ENCODE results near the gene PDE4D. TPM values are rescaled to one million over a fixed set of nuclear protein-coding genes. Genes with fewer than 3 reads are reported as not detected.
"Not testable (repeated sequence)": the region's sequence is repeated elsewhere in the genome, so short reads cannot be mapped to it uniquely, and the experiment has no call there.

PDE4D gene
- total and polyA plus RNA-seq, 3 donors from 2014 or later = 7.8 to 13.9 (median 8.7) TPM

DNA sequence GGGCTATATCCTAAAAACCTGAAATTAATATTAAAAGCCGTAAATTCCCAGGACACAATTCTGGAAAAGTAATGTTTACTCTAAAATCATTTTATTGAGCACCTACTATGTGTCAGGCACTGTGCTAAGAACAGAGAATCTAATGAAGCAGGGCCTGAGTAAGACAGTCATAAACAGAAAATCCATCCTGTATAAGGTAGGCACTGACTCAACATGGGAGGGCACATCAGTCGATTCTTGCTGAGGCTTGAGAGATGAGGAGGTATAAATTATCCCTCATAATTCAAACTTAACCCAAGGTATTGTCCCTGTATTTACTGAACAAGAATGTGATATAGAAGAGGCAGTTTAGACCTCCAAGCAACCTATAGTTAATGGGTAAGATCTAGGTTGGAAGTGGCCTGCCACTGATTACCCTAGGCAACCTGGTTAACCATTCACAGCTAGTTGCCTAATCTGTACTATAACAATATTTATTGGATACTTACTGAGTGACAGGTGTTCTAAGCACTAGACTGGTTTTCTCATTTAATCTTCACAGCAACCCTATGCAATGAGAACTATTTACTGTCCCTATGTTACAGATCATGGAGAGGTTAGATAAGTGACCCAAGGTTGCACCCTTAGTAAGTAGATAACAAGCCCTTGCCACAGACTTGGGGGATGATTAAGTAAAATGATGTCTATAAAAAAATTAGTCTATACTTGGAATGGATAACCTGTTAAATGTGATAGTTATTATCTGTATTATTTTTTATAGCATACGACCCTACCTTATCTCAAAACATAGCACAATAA lies 317.7 kb downstream of the PDE4D start:
- Histone ChIP-seq H3K4me1 (no peaks in the 10 kb centered on the region), H3K4me3 (no peak overlapping the region), H3K9me3 (no peaks in the 10 kb centered on the region), H3K27me3 (no peaks in the 10 kb centered on the region), H3K27ac (no peak overlapping the region), H3K36me3 (ENCODE audit: low read depth, missing control alignments) (no peaks in the 10 kb centered on the region)
- DNase-seq = no peak
- intact Hi-C loops (cut with DNase I; ENCODE audit: low total_unique reads) = no loop called here
- WGBS, 2 donors = 87 to 88% methylated on average over 3 of the region's 3 CpGs
- TF ChIP-seq POLR2A (IDR thresholded peaks at IDR 0.05) = no peak
- TF ChIP-seq, protein P1, sequence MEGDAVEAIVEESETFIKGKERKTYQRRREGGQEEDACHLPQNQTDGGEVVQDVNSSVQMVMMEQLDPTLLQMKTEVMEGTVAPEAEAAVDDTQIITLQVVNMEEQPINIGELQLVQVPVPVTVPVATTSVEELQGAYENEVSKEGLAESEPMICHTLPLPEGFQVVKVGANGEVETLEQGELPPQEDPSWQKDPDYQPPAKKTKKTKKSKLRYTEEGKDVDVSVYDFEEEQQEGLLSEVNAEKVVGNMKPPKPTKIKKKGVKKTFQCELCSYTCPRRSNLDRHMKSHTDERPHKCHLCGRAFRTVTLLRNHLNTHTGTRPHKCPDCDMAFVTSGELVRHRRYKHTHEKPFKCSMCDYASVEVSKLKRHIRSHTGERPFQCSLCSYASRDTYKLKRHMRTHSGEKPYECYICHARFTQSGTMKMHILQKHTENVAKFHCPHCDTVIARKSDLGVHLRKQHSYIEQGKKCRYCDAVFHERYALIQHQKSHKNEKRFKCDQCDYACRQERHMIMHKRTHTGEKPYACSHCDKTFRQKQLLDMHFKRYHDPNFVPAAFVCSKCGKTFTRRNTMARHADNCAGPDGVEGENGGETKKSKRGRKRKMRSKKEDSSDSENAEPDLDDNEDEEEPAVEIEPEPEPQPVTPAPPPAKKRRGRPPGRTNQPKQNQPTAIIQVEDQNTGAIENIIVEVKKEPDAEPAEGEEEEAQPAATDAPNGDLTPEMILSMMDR (IDR thresholded peaks at IDR 0.05) = no peak

DNA sequence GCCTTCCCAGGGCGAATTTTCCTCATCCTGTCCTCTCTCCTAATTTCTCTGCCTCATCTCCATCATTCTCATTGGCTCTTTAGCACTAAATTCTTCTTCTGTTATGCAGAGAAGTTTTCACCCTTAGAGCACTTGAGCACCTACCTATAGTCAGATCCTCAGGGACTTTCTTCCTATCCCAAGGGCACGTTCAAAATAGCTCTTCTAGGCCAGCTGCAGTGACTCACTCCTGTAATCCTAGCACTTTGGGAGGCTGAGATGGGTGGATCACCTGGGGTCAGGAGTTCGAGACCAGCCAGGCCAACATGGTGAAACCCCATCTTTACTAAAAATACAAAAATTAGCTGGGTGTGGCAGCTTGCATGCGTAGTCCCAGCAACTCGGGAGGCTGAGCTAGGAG lies 320.0 kb downstream of the PDE4D start:
- DNase-seq; H3K4me3 ChIP-seq; H3K36me3 ChIP-seq (ENCODE audit: low read depth, missing control alignments); H3K27me3 ChIP-seq; H3K4me1 ChIP-seq; H3K9me3 ChIP-seq; H3K27ac ChIP-seq; intact Hi-C loops (cut with DNase I; ENCODE audit: low total_unique reads): not testable (repeated sequence)
- 95 to 98% methylated on average over 5 of the region's 5 CpGs for WGBS, 2 donors

DNA sequence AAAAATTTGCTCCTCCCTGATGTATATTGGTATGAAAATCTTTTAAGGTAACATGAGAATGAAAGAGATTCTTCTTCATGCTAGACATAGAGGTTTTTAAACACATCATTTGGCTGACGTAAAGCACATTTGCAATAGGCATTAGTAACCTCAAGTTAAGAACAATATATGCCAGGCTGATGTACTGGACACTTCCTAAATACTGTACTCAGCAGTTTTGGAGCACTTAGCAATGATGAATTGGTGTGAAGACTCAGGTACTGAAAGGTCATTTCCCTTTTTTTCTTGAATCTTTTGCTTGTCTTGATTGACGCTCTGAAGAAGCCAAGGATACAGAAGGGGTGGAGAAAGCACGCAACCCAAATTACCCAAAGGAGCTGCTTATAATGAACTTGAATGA lies 322.5 kb downstream of the PDE4D start:
- intact Hi-C loops (cut with DNase I; ENCODE audit: low total_unique reads) = no loop called here
- Histone ChIP-seq H3K4me3 (no peak overlapping the region), H3K4me1 (no peaks in the 10 kb centered on the region), H3K27ac (no peak overlapping the region), H3K36me3 (ENCODE audit: low read depth, missing control alignments) (no peaks in the 10 kb centered on the region), H3K9me3 (no peaks in the 10 kb centered on the region), H3K27me3 (no peaks in the 10 kb centered on the region)
- WGBS, 2 donors = 95% methylated on average over 3 of the region's 3 CpGs
- no peak for DNase-seq
- TF ChIP-seq, protein P1 (IDR thresholded peaks at IDR 0.05) = no peak
- TF ChIP-seq POLR2A (IDR thresholded peaks at IDR 0.05) = no peak

DNA sequence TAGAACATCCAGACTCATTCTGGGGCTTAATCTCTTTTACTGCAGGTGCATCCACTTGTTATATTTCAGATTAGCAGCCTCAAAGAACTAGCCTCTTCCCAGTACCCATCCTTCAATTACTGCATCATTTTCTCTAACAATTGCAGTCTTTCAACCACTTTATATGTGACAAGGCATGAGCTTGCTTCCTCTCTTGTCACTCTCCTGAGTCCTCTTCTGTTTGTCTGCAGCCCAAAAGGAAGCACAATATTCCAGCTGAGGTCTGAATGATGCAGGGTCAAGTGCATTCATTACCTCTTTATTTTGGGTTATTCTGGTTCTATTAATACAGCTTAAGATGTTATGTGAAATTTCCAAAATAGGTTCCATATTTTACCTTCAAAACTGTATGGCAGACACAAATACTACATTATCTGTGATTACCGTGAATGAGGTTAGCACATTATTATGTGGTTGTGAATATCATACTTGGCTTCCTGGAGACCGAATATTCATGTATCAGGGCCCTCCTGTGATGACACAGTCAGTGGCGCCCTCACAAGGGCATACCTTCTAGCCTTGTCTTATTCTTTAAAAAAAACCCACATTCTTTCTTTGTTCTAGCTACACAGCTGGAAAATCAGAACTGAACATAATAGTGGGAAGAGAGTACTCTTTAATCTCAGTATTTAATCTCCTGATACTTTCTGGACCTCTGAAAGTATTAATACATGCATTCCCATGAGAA lies 323.8 kb downstream of the PDE4D start:
- no peak overlapping the region for H3K4me3 ChIP-seq
- no peaks in the 10 kb centered on the region for H3K27me3 ChIP-seq
- TF ChIP-seq, protein P1 (IDR thresholded peaks at IDR 0.05) = no peak
- no peak for TF ChIP-seq POLR2A (IDR thresholded peaks at IDR 0.05)
- intact Hi-C loops (cut with DNase I; ENCODE audit: low total_unique reads) = no loop called here
- H3K9me3 ChIP-seq = no peaks in the 10 kb centered on the region
- no peak for DNase-seq
- no peaks in the 10 kb centered on the region for H3K4me1 ChIP-seq
- WGBS, 2 donors = 55 to 58% methylated on average over 3 of the region's 3 CpGs
- no peak overlapping the region for H3K27ac ChIP-seq
- H3K36me3 ChIP-seq (ENCODE audit: low read depth, missing control alignments) = no peaks in the 10 kb centered on the region

DNA sequence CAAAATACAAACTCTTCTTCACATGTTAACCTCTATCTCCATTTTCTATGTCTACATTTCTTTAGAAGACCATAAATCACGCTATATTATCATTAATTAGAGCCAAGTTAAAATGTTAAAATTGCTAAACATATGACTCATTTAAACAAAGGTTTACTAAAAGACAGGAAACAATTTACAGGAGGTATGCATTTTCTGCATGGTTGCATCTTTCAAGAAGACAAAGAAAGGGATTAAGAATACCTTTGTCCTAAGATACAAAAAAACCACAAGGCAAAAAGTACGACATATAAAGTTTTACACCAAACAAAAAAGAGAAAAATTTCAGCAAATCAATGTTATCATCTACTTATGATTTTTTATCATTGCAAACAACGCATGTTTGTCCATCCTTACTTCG lies 324.4 kb downstream of the PDE4D start:
- H3K27me3 ChIP-seq = no peaks in the 10 kb centered on the region
- WGBS, 2 donors = 86 to 88% methylated on average over 4 of the region's 4 CpGs
- no peak for DNase-seq
- H3K27ac ChIP-seq = no peak overlapping the region
- TF ChIP-seq, protein P1 (IDR thresholded peaks at IDR 0.05) = no peak
- TF ChIP-seq POLR2A (IDR thresholded peaks at IDR 0.05) = no peak
- H3K4me1 ChIP-seq = no peaks in the 10 kb centered on the region
- no peaks in the 10 kb centered on the region for H3K36me3 ChIP-seq (ENCODE audit: low read depth, missing control alignments)
- H3K4me3 ChIP-seq = no peak overlapping the region
- intact Hi-C loops (cut with DNase I; ENCODE audit: low total_unique reads) = no loop called here
- H3K9me3 ChIP-seq = no peaks in the 10 kb centered on the region
